Mesenteric fat pad (tissue), 1 donor: ENCODE results near the gene TAF11L13. TPM values are rescaled to one million over a fixed set of nuclear protein-coding genes. Genes with fewer than 3 reads are reported as not detected.

ENCODE experiments used
- DNase-seq: peaks from one replicate; pipeline ENCODE4 v3.0.0-alpha.2; 2020; ENCODE audit warnings: low spot score
- total RNA-seq: library from RNA; stranded (reverse); fragmentation: NEBNext Ultra II Directional; extraction: Animal tissue kit (Norgen Biotek cat#: 25700); gene quantifications from one replicate; pipeline ENCODE4 v1.2.1, GENCODE V29; 2021
- donor health status: DM: yes; HTN: yes; CAD: no.

TAF11L13 gene
- total RNA-seq, 1 donor from 2014 or later: not detected

GRCh38 chr5:17679597-17680203 lies 47.8 kb downstream of the TAF11L13 start:
- DNase-seq: no peak

GRCh38 chr5:17680737-17681136 lies 48.8 kb downstream of the TAF11L13 start:
- no peak for DNase-seq

Other genes starting within 250 kb of the TAF11L13 start
- gene TAF11L2, start 133.9 kb upstream of the TAF11L13 start, total RNA-seq: not detected
- not detected for gene TAF11L3, start 113.7 kb upstream of the TAF11L13 start, total RNA-seq
- not detected for gene TAF11L4, start 110.3 kb upstream of the TAF11L13 start, total RNA-seq
- gene TAF11L5, start 106.9 kb upstream of the TAF11L13 start, total RNA-seq: not detected
- gene TAF11L6, start 103.4 kb upstream of the TAF11L13 start, total RNA-seq: not detected
- not detected for gene TAF11L7, start 46.3 kb upstream of the TAF11L13 start, total RNA-seq
- not detected for gene TAF11L8, start 41.1 kb upstream of the TAF11L13 start, total RNA-seq
- not detected for gene TAF11L9, start 37.7 kb upstream of the TAF11L13 start, total RNA-seq
- gene TAF11L10, start 34.3 kb upstream of the TAF11L13 start, total RNA-seq: not detected
- gene TAF11L11, start 27.9 kb upstream of the TAF11L13 start, total RNA-seq: not detected
- gene TAF11L12, start 21.7 kb upstream of the TAF11L13 start, total RNA-seq: not detected
- gene TAF11L14, start 2.4 kb downstream of the TAF11L13 start, total RNA-seq: not detected